Measurements from ENCODE around the gene IFNE. TPM values are rescaled to one million over a fixed set of nuclear protein-coding genes. Genes with fewer than 3 reads are reported as not detected.

The IFNE gene
- total and polyA plus RNA-seq, 4 donors = not detected

- TF ChIP-seq GABPA (IDR thresholded peaks at IDR 0.05 in 1 of 2, conservative IDR thresholded peaks at IDR 0.05 in 1 of 2) = no peak
These were observed 22.8 kb upstream of the IFNE start (continued) for GRCh38 chr9:21504894-21505293.

DNA sequence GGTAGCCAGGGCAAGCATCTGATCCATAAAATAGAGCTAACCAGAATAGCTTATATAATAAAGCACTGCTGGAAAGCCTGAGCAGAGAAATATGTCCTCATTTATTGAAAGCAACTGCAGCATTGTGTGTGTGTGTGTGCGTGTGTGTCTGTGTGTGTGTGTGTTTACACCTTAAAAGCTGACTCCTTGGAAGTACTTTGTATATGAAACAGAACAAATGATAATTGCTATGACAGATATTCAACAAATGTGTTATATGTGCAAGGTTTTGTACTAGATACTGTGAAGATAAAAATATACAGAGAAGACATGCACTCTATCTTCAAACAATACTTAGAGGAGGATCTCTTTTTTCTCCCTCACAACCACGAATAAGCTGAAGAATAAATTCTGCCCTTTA is 22.0 kb upstream of the IFNE start:
- H3K9me3 ChIP-seq (ENCODE audit: control insufficient read depth in 4 of 4, low read length in 3 of 4) = no peaks in the 10 kb centered on the region
- 56% methylated on average over 2 of the region's 2 CpGs for WGBS

GRCh38 chr9:21502586-21502985 is 20.5 kb upstream of the IFNE start:
- WGBS = 50% methylated on average over 1 of the region's 1 CpG
- no peak overlapping the region for H3K4me3 ChIP-seq (ENCODE audit: low read depth in 1 of 3, low read length in 3 of 3)
- DNase-seq (ENCODE audit: low spot score) = no peak
- no peak overlapping the region for H3K9ac ChIP-seq (ENCODE audit: low read depth in 1 of 2, low read length in 2 of 2)
- no peaks in the 10 kb centered on the region for H3K9me3 ChIP-seq (ENCODE audit: control insufficient read depth in 4 of 4, low read length in 3 of 4)
- H3K27ac ChIP-seq (ENCODE audit: low read depth in 1 of 2, low read length in 2 of 2) = no peak overlapping the region
- H3K27me3 ChIP-seq (ENCODE audit: control insufficient read depth in 4 of 4, insufficient read depth in 4 of 4, low read length in 3 of 4) = no peaks in the 10 kb centered on the region
- H3K36me3 ChIP-seq (ENCODE audit: control insufficient read depth in 4 of 4, insufficient read depth in 3 of 4, low read depth in 1 of 4, low read length in 3 of 4) = no peaks in the 10 kb centered on the region
- no peaks in the 10 kb centered on the region for H3K4me1 ChIP-seq (ENCODE audit: control insufficient read depth in 4 of 4, insufficient read depth in 4 of 4, low read length in 3 of 4)
- TF ChIP-seq JUND (IDR thresholded peaks at IDR 0.05) (no peak), TAF1 (conservative IDR thresholded peaks at IDR 0.05) (no peak), SP1 (IDR thresholded peaks at IDR 0.05) (no peak), GABPA (IDR thresholded peaks at IDR 0.05 in 1 of 2, conservative IDR thresholded peaks at IDR 0.05 in 1 of 2) (no peak), HNF4A (conservative IDR thresholded peaks at IDR 0.05) (no peak), ZBTB33 (IDR thresholded peaks at IDR 0.05) (no peak), HNF4G (IDR thresholded peaks at IDR 0.05) (no peak), RXRA (IDR thresholded peaks at IDR 0.05) (no peak), FOXA2 (IDR thresholded peaks at IDR 0.05) (no peak), NR2F2 (IDR thresholded peaks at IDR 0.05) (no peak), YY1 (IDR thresholded peaks at IDR 0.05) (no peak)
- TF ChIP-seq, protein P1, sequence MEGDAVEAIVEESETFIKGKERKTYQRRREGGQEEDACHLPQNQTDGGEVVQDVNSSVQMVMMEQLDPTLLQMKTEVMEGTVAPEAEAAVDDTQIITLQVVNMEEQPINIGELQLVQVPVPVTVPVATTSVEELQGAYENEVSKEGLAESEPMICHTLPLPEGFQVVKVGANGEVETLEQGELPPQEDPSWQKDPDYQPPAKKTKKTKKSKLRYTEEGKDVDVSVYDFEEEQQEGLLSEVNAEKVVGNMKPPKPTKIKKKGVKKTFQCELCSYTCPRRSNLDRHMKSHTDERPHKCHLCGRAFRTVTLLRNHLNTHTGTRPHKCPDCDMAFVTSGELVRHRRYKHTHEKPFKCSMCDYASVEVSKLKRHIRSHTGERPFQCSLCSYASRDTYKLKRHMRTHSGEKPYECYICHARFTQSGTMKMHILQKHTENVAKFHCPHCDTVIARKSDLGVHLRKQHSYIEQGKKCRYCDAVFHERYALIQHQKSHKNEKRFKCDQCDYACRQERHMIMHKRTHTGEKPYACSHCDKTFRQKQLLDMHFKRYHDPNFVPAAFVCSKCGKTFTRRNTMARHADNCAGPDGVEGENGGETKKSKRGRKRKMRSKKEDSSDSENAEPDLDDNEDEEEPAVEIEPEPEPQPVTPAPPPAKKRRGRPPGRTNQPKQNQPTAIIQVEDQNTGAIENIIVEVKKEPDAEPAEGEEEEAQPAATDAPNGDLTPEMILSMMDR (IDR thresholded peaks at IDR 0.05; ENCODE audit: low read depth, low read length, missing input control) = no peak

More for the DNA sequence above, 22.0 kb upstream of the IFNE start:
- Histone ChIP-seq H3K4me3 (ENCODE audit: low read depth in 1 of 3, low read length in 3 of 3) (no peak overlapping the region), H3K36me3 (ENCODE audit: control insufficient read depth in 4 of 4, insufficient read depth in 3 of 4, low read depth in 1 of 4, low read length in 3 of 4) (no peaks in the 10 kb centered on the region), H3K9ac (ENCODE audit: low read depth in 1 of 2, low read length in 2 of 2) (no peak overlapping the region), H3K27me3 (ENCODE audit: control insufficient read depth in 4 of 4, insufficient read depth in 4 of 4, low read length in 3 of 4) (peaks cover 0 to 2% (median 0%) of the 10 kb centered on the region in 4 donors), H3K27ac (ENCODE audit: low read depth in 1 of 2, low read length in 2 of 2) (no peak overlapping the region), H3K4me1 (ENCODE audit: control insufficient read depth in 4 of 4, insufficient read depth in 4 of 4, low read length in 3 of 4) (no peaks in the 10 kb centered on the region)
- no peak for DNase-seq (ENCODE audit: low spot score)
- TF ChIP-seq MAX (IDR thresholded peaks at IDR 0.05) (no peak), JUND (IDR thresholded peaks at IDR 0.05) (no peak), FOXA1 (IDR thresholded peaks at IDR 0.05) (no peak), ATF3 (IDR thresholded peaks at IDR 0.05) (no peak), HNF4G (IDR thresholded peaks at IDR 0.05) (no peak), FOXA2 (IDR thresholded peaks at IDR 0.05) (no peak)
- TF ChIP-seq, protein P1 (IDR thresholded peaks at IDR 0.05; ENCODE audit: low read depth, low read length, missing input control) = no peak
- TF ChIP-seq, protein P2, sequence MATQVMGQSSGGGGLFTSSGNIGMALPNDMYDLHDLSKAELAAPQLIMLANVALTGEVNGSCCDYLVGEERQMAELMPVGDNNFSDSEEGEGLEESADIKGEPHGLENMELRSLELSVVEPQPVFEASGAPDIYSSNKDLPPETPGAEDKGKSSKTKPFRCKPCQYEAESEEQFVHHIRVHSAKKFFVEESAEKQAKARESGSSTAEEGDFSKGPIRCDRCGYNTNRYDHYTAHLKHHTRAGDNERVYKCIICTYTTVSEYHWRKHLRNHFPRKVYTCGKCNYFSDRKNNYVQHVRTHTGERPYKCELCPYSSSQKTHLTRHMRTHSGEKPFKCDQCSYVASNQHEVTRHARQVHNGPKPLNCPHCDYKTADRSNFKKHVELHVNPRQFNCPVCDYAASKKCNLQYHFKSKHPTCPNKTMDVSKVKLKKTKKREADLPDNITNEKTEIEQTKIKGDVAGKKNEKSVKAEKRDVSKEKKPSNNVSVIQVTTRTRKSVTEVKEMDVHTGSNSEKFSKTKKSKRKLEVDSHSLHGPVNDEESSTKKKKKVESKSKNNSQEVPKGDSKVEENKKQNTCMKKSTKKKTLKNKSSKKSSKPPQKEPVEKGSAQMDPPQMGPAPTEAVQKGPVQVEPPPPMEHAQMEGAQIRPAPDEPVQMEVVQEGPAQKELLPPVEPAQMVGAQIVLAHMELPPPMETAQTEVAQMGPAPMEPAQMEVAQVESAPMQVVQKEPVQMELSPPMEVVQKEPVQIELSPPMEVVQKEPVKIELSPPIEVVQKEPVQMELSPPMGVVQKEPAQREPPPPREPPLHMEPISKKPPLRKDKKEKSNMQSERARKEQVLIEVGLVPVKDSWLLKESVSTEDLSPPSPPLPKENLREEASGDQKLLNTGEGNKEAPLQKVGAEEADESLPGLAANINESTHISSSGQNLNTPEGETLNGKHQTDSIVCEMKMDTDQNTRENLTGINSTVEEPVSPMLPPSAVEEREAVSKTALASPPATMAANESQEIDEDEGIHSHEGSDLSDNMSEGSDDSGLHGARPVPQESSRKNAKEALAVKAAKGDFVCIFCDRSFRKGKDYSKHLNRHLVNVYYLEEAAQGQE (IDR thresholded peaks at IDR 0.05) = no peak

Measured in liver (tissue), 9 donors.